Erythroblast (primary cell): ENCODE measurements around the gene TFEC.
"Not testable (repeated sequence)": the region's sequence is repeated elsewhere in the genome, so short reads cannot be mapped to it uniquely, and the experiment has no call there.

Source experiments
- GATA1 ChIP-seq: IDR thresholded peaks from 2 replicates; pipeline ENCODE4 v1.6.1; 2011; ENCODE audit warnings: low read depth, mild to moderate bottlenecking, control low read depth, low read length, moderate library complexity
- POLR2A ChIP-seq: IDR thresholded peaks from 2 replicates; pipeline ENCODE4 v1.6.1; 2011; ENCODE audit warnings: mild to moderate bottlenecking, low read length

GRCh38 chr7:115929736-115930135, 100.8 kb downstream of the TFEC start:
- not testable (repeated sequence) for TF ChIP-seq POLR2A, GATA1
